Smooth muscle cell (in vitro differentiated cells): ENCODE measurements around the gene SETX. TPM values are rescaled to one million over a fixed set of nuclear protein-coding genes. Genes with fewer than 3 reads are reported as not detected.

Source experiments
- DNase-seq: peaks from one replicate; lab custom pipeline; 2025; ENCODE audit not compliant: unreplicated experiment; lab: John Stamatoyannopoulos, UW
- H2AFZ ChIP-seq: fragments of 200-600 bp; sonication (generic); 2 replicates; pipeline ENCODE4 v1.6.0; 2016; ENCODE audit warnings: antibody characterized with exemption, low read depth, mild to moderate bottlenecking
- H3F3A ChIP-seq: fragments of 200-600 bp; sonication (generic); 2 replicates; pipeline ENCODE4 v1.6.0; 2017; ENCODE audit warnings: antibody characterized with exemption, low read depth
- H3K27ac ChIP-seq: fragments of 200-600 bp; sonication (generic); 2 replicates; pipeline ENCODE4 v1.5.1; 2016; ENCODE audit warnings: low read depth, mild to moderate bottlenecking
- H3K27me3 ChIP-seq: fragments of 200-600 bp; sonication (generic); 2 replicates; pipeline ENCODE4 v1.6.1; 2016; ENCODE audit warnings: low read depth, mild to moderate bottlenecking
- H3K36me3 ChIP-seq: fragments of 200-600 bp; sonication (generic); 2 replicates; pipeline ENCODE4 v1.5.1; 2016; ENCODE audit warnings: low read depth
- H3K4me1 ChIP-seq: fragments of 200-600 bp; sonication (generic); 2 replicates; pipeline ENCODE4 v1.5.1; 2016; ENCODE audit warnings: low read depth
- H3K4me2 ChIP-seq: fragments of 200-600 bp; sonication (generic); 2 replicates; pipeline ENCODE4 v1.6.0; 2016; ENCODE audit warnings: mild to moderate bottlenecking
- H3K4me3 ChIP-seq: fragments of 200-600 bp; sonication (generic); 2 replicates; pipeline ENCODE4 v1.5.1; 2016; ENCODE audit warnings: mild to moderate bottlenecking
- H3K79me2 ChIP-seq: fragments of 200-600 bp; sonication (generic); 2 replicates; pipeline ENCODE4 v1.6.0; 2016; ENCODE audit warnings: low read depth, mild to moderate bottlenecking
- H3K9ac ChIP-seq: fragments of 200-600 bp; sonication (generic); 2 replicates; pipeline ENCODE4 v1.6.0; 2016; ENCODE audit warnings: low read depth
- H3K9me3 ChIP-seq: fragments of 200-600 bp; sonication (generic); replicated peaks from 2 replicates; pipeline ENCODE4 v1.5.1; 2016; ENCODE audit warnings: low read depth
- H4K20me1 ChIP-seq: fragments of 200-600 bp; sonication (generic); 2 replicates; pipeline ENCODE4 v1.6.0; 2016; ENCODE audit warnings: low read depth
- WGBS: methylation state at CpG from one replicate; pipeline ENCODE4 v1.1.7; 2016; ENCODE audit warnings: low lambda C conversion rate; 5-methylcytosine and 5-hydroxymethylcytosine counted together
- polyA plus RNA-seq: library from polyadenylated mRNA; unstranded; fragments of >200 nt; fragmentation: Nextera tagmentation; extraction: Ambion mirVana; gene quantifications from 2 replicates; pipeline ENCODE4 v1.2.1, GENCODE V29; 2016
- total RNA-seq: library from RNA; depleted of rRNA; stranded (reverse); fragments of >200 nt; gene quantifications from 2 replicates; pipeline ENCODE4 v1.2.3, GENCODE V29; 2014
- TF ChIP-seq, protein P1 (sequence below): fragments of 200-600 bp; sonication (generic); IDR thresholded peaks from 2 replicates; pipeline ENCODE4 v1.5.1; 2017; ENCODE audit warnings: borderline replicate concordance, mild to moderate bottlenecking, antibody characterized with exemption; ENCODE audit not compliant: insufficient read depth, poor library complexity, severe bottlenecking

The SETX gene
- total and polyA plus RNA-seq, 2 experiments from 2014 or later, result 11.4 to 50.9 TPM

DNA sequence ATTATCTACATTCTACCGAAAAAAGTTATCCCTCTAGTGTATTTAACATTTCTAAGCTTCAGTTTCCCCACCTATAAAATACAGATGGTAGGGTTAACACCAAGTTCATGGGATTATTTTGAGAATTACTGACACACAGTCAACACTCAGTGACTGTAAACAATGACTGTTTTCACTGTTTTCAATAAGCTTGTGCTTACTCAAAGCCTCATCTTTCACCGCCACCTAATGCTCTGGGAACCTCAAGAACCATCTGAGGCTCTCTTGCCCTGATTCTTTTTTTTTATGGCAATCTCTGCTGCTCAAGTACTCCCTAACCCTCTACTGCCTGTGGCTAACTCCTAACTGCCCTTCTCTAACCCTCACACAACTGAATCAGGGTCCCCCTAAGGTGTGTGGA is 59.6 kb downstream of the SETX start:
- no peak for DNase-seq
- no peak overlapping the region for H3K4me3 ChIP-seq
- no peaks in the 10 kb centered on the region for H3F3A ChIP-seq
- peaks cover 70% of the 10 kb centered on the region for H4K20me1 ChIP-seq
- H3K79me2 ChIP-seq, result peaks cover 16% of the 10 kb centered on the region
- 88% methylated on average over 2 of the region's 2 CpGs for WGBS
- peaks cover 49% of the 10 kb centered on the region for H3K36me3 ChIP-seq
- H2AFZ ChIP-seq, result no peak overlapping the region
- no peaks in the 10 kb centered on the region for H3K9me3 ChIP-seq
- TF ChIP-seq, protein P1, sequence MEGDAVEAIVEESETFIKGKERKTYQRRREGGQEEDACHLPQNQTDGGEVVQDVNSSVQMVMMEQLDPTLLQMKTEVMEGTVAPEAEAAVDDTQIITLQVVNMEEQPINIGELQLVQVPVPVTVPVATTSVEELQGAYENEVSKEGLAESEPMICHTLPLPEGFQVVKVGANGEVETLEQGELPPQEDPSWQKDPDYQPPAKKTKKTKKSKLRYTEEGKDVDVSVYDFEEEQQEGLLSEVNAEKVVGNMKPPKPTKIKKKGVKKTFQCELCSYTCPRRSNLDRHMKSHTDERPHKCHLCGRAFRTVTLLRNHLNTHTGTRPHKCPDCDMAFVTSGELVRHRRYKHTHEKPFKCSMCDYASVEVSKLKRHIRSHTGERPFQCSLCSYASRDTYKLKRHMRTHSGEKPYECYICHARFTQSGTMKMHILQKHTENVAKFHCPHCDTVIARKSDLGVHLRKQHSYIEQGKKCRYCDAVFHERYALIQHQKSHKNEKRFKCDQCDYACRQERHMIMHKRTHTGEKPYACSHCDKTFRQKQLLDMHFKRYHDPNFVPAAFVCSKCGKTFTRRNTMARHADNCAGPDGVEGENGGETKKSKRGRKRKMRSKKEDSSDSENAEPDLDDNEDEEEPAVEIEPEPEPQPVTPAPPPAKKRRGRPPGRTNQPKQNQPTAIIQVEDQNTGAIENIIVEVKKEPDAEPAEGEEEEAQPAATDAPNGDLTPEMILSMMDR, result no peak
- H3K27ac ChIP-seq, result no peak overlapping the region
- H3K4me1 ChIP-seq, result no peaks in the 10 kb centered on the region
- H3K4me2 ChIP-seq, result no peak overlapping the region
- H3K27me3 ChIP-seq, result no peaks in the 10 kb centered on the region
- H3K9ac ChIP-seq, result no peak overlapping the region

DNA sequence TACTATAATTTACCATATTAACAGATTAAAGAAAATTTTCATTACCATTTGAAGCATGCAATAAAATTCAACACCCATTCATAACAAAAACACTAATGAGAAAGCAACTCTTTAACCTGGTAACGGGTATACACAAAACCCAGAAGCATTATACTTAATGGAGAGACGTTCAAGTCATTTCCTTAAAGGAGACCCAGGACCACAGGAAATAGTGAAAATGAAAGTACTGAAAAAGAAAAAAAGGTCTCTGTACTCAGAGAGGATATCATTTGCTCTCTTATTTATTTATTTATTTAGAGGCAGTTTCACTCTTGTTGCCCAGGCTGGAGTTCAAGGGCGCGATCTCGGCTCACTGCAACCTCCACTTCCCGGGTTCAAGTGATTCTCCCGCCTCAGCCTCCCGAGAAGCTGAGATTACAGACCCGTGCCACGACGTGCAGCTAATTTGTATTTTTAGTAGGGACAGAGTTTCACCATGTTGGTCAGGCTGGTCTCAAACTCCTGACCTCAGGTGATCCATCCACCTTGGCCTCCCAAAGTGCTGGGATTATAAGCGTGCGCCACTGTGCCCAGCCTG is 61.6 kb downstream of the SETX start:
- Histone ChIP-seq H3K9me3 (no peaks in the 10 kb centered on the region), H3K9ac (no peak overlapping the region), H2AFZ (no peak overlapping the region), H3K4me2 (no peak overlapping the region), H3K27me3 (no peaks in the 10 kb centered on the region), H3K36me3 (peaks cover 43% of the 10 kb centered on the region), H3K27ac (no peak overlapping the region), H3K4me3 (no peak overlapping the region), H3F3A (no peaks in the 10 kb centered on the region), H3K79me2 (peaks cover 16% of the 10 kb centered on the region), H3K4me1 (no peaks in the 10 kb centered on the region), H4K20me1 (peaks cover 69% of the 10 kb centered on the region)
- WGBS, result 96% methylated on average over 13 of the region's 13 CpGs
- DNase-seq, result no peak
- TF ChIP-seq, protein P1, result no peak

DNA sequence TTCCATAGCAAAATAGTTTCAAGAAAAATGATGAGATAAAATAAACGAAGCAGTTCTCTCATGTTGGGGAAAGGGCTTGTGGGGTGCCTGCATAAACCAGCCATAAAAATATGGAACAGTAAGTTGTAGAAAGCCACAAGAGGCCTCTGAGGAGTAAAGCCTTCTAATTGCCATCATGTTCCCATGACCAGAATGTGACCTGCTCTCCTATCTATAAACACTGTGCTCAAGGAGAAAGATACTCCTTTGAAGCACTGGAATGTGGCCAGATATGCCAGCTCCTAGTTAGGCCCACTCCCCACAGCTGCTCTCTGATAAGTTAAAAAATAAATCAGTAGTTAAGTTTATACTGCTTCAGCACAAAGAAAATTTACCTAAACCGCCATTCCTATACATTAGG is 65.8 kb downstream of the SETX start:
- H3K9me3 ChIP-seq, result no peaks in the 10 kb centered on the region
- no peaks in the 10 kb centered on the region for H3K4me1 ChIP-seq
- no peak overlapping the region for H3K27ac ChIP-seq
- H3K4me2 ChIP-seq, result no peak overlapping the region
- peaks cover 8% of the 10 kb centered on the region for H3K79me2 ChIP-seq
- peaks cover 14% of the 10 kb centered on the region for H3K36me3 ChIP-seq
- H3F3A ChIP-seq, result no peaks in the 10 kb centered on the region
- no peak overlapping the region for H3K4me3 ChIP-seq
- H3K9ac ChIP-seq, result no peak overlapping the region
- no peak overlapping the region for H2AFZ ChIP-seq
- no peaks in the 10 kb centered on the region for H3K27me3 ChIP-seq
- TF ChIP-seq, protein P1, result no peak
- H4K20me1 ChIP-seq, result peaks cover 64% of the 10 kb centered on the region
- DNase-seq, result no peak
- WGBS, result 92% methylated on average over 2 of the region's 2 CpGs

DNA sequence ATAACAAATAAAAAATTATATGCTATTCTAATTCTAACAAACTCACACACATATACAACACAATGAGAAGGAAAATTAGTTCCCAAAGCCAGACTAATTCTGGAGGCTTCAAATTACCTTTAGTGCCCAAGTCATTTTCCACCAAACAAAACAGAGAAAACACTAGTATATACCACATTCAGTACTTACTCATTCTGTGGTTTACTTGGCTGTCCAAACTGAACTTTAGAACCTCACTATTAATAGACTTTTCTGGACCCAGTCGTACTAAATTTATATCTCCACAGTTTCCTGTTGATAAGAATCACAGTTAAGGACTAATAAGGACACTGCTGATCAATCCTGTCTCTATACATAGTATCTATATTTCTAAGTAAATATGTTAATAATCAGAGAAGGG is 66.4 kb downstream of the SETX start:
- no peaks in the 10 kb centered on the region for H3K9me3 ChIP-seq
- peaks cover 15% of the 10 kb centered on the region for H3K36me3 ChIP-seq
- H2AFZ ChIP-seq, result no peak overlapping the region
- no peaks in the 10 kb centered on the region for H3K27me3 ChIP-seq
- TF ChIP-seq, protein P1, result no peak
- no peak overlapping the region for H3K27ac ChIP-seq
- H3K4me3 ChIP-seq, result no peak overlapping the region
- peaks cover 7% of the 10 kb centered on the region for H3K79me2 ChIP-seq
- no peak overlapping the region for H3K4me2 ChIP-seq
- no peak for DNase-seq
- H3K9ac ChIP-seq, result no peak overlapping the region
- 48% methylated on average over 1 of the region's 1 CpG for WGBS
- peaks cover 70% of the 10 kb centered on the region for H4K20me1 ChIP-seq
- no peaks in the 10 kb centered on the region for H3K4me1 ChIP-seq
- H3F3A ChIP-seq, result no peaks in the 10 kb centered on the region
